Measurements from ENCODE around the gene PDE1C. TPM values are rescaled to one million over a fixed set of nuclear protein-coding genes. Genes with fewer than 3 reads are reported as not detected.

Gene PDE1C
- total RNA-seq, 1 experiment from 2014 or later = not detected

GRCh38 chr7:31758755-31759154, 311.5 kb downstream of the PDE1C start:
- no TSS peak for BruUV-seq (replicated peaks)
- TF ChIP-seq EZH2 (IDR thresholded peaks at IDR 0.05; ENCODE audit: borderline replicate concordance, low read depth, low read length, poor library complexity, severe bottlenecking) (no peak), CTCF (conservative IDR thresholded peaks at IDR 0.05; ENCODE audit: low read depth, low read length) (no peak)
- Histone ChIP-seq H3K36me3 (ENCODE audit: insufficient read depth, low read length, poor library complexity, severe bottlenecking) (no peaks in the 10 kb centered on the region), H3K27me3 (replicated peaks; ENCODE audit: insufficient read depth, low read depth, low read length, poor library complexity) (peaks cover 32% of the 10 kb centered on the region), H3K9me3 (ENCODE audit: low read depth, low read length, poor library complexity, severe bottlenecking) (no peaks in the 10 kb centered on the region), H3K4me3 (ENCODE audit: low read depth, low read length, poor library complexity, severe bottlenecking) (no peak overlapping the region), H3K27ac (ENCODE audit: low read depth, low read length, poor library complexity, severe bottlenecking) (no peak overlapping the region), H3K4me1 (ENCODE audit: insufficient read depth, low read length, poor library complexity, severe bottlenecking) (no peaks in the 10 kb centered on the region)
- DNase-seq (ENCODE audit: low spot score) = no peak
- intact Hi-C loops (cut with micrococcal nuclease; ENCODE audit: unreplicated experiment) = no loop called here
- POLR2A ChIA-PET (ENCODE audit: low non-redundant PET) = no interaction called here
- CTCF ChIA-PET = no interaction called here

GRCh38 chr7:31751726-31752125, 318.5 kb downstream of the PDE1C start:
- DNase-seq (ENCODE audit: low spot score) = no peak
- Histone ChIP-seq H3K4me3 (ENCODE audit: low read depth, low read length, poor library complexity, severe bottlenecking) (no peak overlapping the region), H3K9me3 (ENCODE audit: low read depth, low read length, poor library complexity, severe bottlenecking) (no peaks in the 10 kb centered on the region), H3K27me3 (replicated peaks; ENCODE audit: insufficient read depth, low read depth, low read length, poor library complexity) (peaks cover 47% of the 10 kb centered on the region), H3K27ac (ENCODE audit: low read depth, low read length, poor library complexity, severe bottlenecking) (no peak overlapping the region), H3K4me1 (ENCODE audit: insufficient read depth, low read length, poor library complexity, severe bottlenecking) (no peaks in the 10 kb centered on the region), H3K36me3 (ENCODE audit: insufficient read depth, low read length, poor library complexity, severe bottlenecking) (no peaks in the 10 kb centered on the region)
- ChIA-PET CTCF (no interaction called here), POLR2A (ENCODE audit: low non-redundant PET) (no interaction called here)
- BruUV-seq (replicated peaks) = no TSS peak
- intact Hi-C loops (cut with micrococcal nuclease; ENCODE audit: unreplicated experiment) = no loop called here
- no peak for TF ChIP-seq CTCF (conservative IDR thresholded peaks at IDR 0.05; ENCODE audit: low read depth, low read length)
- TF ChIP-seq EZH2 (IDR thresholded peaks at IDR 0.05; ENCODE audit: borderline replicate concordance, low read depth, low read length, poor library complexity, severe bottlenecking) = no peak

- no peak for TF ChIP-seq CTCF (conservative IDR thresholded peaks at IDR 0.05; ENCODE audit: low read depth, low read length)
- TF ChIP-seq EZH2 (IDR thresholded peaks at IDR 0.05; ENCODE audit: borderline replicate concordance, low read depth, low read length, poor library complexity, severe bottlenecking) = no peak
- POLR2A ChIA-PET (ENCODE audit: low non-redundant PET) = no interaction called here
- DNase-seq (ENCODE audit: low spot score) = no peak
- Histone ChIP-seq H3K4me1 (ENCODE audit: insufficient read depth, low read length, poor library complexity, severe bottlenecking) (no peaks in the 10 kb centered on the region), H3K27ac (ENCODE audit: low read depth, low read length, poor library complexity, severe bottlenecking) (no peak overlapping the region), H3K27me3 (replicated peaks; ENCODE audit: insufficient read depth, low read depth, low read length, poor library complexity) (peaks cover 25% of the 10 kb centered on the region), H3K4me3 (ENCODE audit: low read depth, low read length, poor library complexity, severe bottlenecking) (no peak overlapping the region), H3K9me3 (ENCODE audit: low read depth, low read length, poor library complexity, severe bottlenecking) (no peaks in the 10 kb centered on the region), H3K36me3 (ENCODE audit: insufficient read depth, low read length, poor library complexity, severe bottlenecking) (no peaks in the 10 kb centered on the region)
- CTCF ChIA-PET = no interaction called here
- intact Hi-C loops (cut with micrococcal nuclease; ENCODE audit: unreplicated experiment) = no loop called here
- BruUV-seq (replicated peaks) = no TSS peak
Observed at GRCh38 chr7:31748084-31748483, 322.1 kb downstream of the PDE1C start.

All from A673 (cell line).